HG02763 (cell line): Measurements from ENCODE around the gene AGMO.

Source experiments
- ATAC-seq: cut with Tn5 transposase; IDR thresholded peaks from one replicate; pipeline ENCODE4 v1.9.1; 2021; ENCODE audit warnings: mild to moderate bottlenecking, moderate library complexity; ENCODE audit not compliant: unreplicated experiment

The AGMO gene

GRCh38 chr7:15402436-15403136 lies 159.2 kb downstream of the AGMO start:
- no peak for ATAC-seq

GRCh38 chr7:15400440-15400839 lies 161.4 kb downstream of the AGMO start:
- ATAC-seq = no peak

GRCh38 chr7:15399441-15399840 lies 162.4 kb downstream of the AGMO start:
- ATAC-seq = no peak

- ATAC-seq = no peak
Measured at GRCh38 chr7:15397922-15398760, 163.7 kb downstream of the AGMO start.

- ATAC-seq = no peak
Measured at GRCh38 chr7:15397159-15397550, 164.7 kb downstream of the AGMO start.

- ATAC-seq = no peak
Measured at GRCh38 chr7:15396210-15397158, 165.3 kb downstream of the AGMO start.

GRCh38 chr7:15389073-15389472 lies 172.7 kb downstream of the AGMO start:
- ATAC-seq = no peak

- ATAC-seq = no peak
Measured at GRCh38 chr7:15378494-15379145, 183.2 kb downstream of the AGMO start.

- ATAC-seq = no peak
Measured at GRCh38 chr7:15376600-15376999, 185.2 kb downstream of the AGMO start.

GRCh38 chr7:15370441-15370840 lies 191.4 kb downstream of the AGMO start:
- no peak for ATAC-seq

- ATAC-seq = no peak
Measured at GRCh38 chr7:15368653-15369052, 193.2 kb downstream of the AGMO start.

GRCh38 chr7:15367897-15368296 lies 193.9 kb downstream of the AGMO start:
- ATAC-seq = no peak

GRCh38 chr7:15358112-15358511 lies 203.7 kb downstream of the AGMO start:
- no peak for ATAC-seq

- no peak for ATAC-seq
Measured at GRCh38 chr7:15352421-15353206, 209.2 kb downstream of the AGMO start.

GRCh38 chr7:15345216-15345615 lies 216.6 kb downstream of the AGMO start:
- ATAC-seq = no peak

- ATAC-seq = no peak
Measured at GRCh38 chr7:15341817-15342216, 220.0 kb downstream of the AGMO start.

GRCh38 chr7:15336146-15336545 lies 225.7 kb downstream of the AGMO start:
- no peak for ATAC-seq

- ATAC-seq = no peak
Measured at GRCh38 chr7:15335390-15335789, 226.4 kb downstream of the AGMO start.

- no peak for ATAC-seq
Measured at GRCh38 chr7:15334536-15335263, 227.1 kb downstream of the AGMO start.
